GM06990 (cell line): Measurements from ENCODE around the gene DYSF.

ENCODE experiments used
- DNase-seq: peaks from one replicate; pipeline ENCODE4 v3.0.0-alpha.2; 2011; ENCODE audit not compliant: insufficient read length; ENCODE audit errors: extremely low read depth
- H3K27me3 ChIP-seq: replicated peaks from 2 replicates; pipeline ENCODE4 v1.6.0; 2011; ENCODE audit warnings: low read length; ENCODE audit not compliant: control insufficient read depth, insufficient read depth
- H3K36me3 ChIP-seq: 2 replicates; pipeline ENCODE4 v1.5.1; 2011; ENCODE audit warnings: low read length; ENCODE audit not compliant: control insufficient read depth, insufficient read depth
- H3K4me3 ChIP-seq: replicated peaks from 2 replicates; pipeline ENCODE4 v1.5.1; 2011; ENCODE audit warnings: low read depth, mild to moderate bottlenecking, control low read depth, low read length
- CTCF ChIP-seq: IDR thresholded peaks from 2 replicates; pipeline ENCODE4 v1.5.1; 2011; ENCODE audit warnings: low read length, control low read depth, mild to moderate bottlenecking, inconsistent platforms; ENCODE audit not compliant: insufficient read depth, poor library complexity, severe bottlenecking

Gene DYSF

GRCh38 chr2:71554028-71554705 lies 100.8 kb downstream of the DYSF start:
- no peak for DNase-seq
- Histone ChIP-seq H3K36me3 (no peaks in the 10 kb centered on the region), H3K27me3 (no peaks in the 10 kb centered on the region; the same call in none of the 2 replicates), H3K4me3 (no peak overlapping the region)
- no peak for TF ChIP-seq CTCF

DNA sequence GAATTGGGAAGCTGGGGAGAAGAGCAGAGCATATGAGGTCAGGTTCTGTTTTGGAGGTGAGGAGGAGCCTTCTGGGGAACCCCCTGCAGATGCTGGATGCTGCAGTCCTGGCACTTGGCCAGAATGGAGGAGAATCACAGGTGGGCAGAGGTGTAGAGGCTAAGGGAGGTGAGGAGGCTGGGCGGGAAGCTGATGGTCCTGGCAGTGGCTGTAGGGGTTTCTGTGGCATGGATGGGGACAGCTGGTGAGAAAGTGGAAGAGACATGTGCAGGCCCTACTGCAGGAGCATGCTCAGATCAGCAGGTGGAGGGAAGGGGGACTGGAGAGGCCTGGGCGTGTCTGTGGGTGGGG lies 101.3 kb downstream of the DYSF start:
- no peak for TF ChIP-seq CTCF
- no peaks in the 10 kb centered on the region; the same call in none of the 2 replicates for H3K27me3 ChIP-seq
- no peak for DNase-seq
- no peak overlapping the region for H3K4me3 ChIP-seq
- H3K36me3 ChIP-seq, result no peaks in the 10 kb centered on the region

GRCh38 chr2:71555798-71556454 lies 102.6 kb downstream of the DYSF start:
- H3K4me3 ChIP-seq, result no peak overlapping the region
- no peaks in the 10 kb centered on the region for H3K36me3 ChIP-seq
- no peaks in the 10 kb centered on the region; the same call in none of the 2 replicates for H3K27me3 ChIP-seq
- no peak for DNase-seq
- no peak for TF ChIP-seq CTCF

DNA sequence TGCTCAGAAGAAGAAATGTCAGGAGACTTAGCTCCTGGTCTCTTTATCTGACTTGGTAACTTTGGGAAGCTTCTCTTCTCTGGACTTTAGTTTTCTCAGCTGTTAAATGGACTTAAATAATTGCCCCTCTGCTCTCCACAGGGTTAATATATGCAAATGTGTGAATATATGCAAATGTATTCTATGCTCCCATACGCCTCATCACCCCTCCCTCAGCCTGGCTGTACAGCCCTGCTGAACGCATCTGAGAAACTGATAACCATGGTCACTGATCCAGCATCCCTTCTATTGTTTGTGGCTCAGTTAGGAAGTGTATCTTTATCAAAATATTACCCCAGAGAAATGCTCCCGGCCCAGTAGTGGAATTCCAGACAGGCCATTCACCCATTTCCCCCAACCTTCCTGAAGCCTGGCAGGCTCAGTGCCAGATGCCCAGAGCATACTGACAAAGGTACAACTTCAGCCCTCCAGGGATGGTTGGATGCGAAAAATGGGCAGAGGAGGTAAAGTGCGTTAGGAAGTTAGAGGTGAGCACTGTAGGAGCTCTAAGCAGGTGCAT lies 103.4 kb downstream of the DYSF start:
- H3K4me3 ChIP-seq, result no peak overlapping the region
- H3K27me3 ChIP-seq, result no peaks in the 10 kb centered on the region; the same call in none of the 2 replicates
- H3K36me3 ChIP-seq, result no peaks in the 10 kb centered on the region
- TF ChIP-seq CTCF, result no peak
- no peak for DNase-seq

DNA sequence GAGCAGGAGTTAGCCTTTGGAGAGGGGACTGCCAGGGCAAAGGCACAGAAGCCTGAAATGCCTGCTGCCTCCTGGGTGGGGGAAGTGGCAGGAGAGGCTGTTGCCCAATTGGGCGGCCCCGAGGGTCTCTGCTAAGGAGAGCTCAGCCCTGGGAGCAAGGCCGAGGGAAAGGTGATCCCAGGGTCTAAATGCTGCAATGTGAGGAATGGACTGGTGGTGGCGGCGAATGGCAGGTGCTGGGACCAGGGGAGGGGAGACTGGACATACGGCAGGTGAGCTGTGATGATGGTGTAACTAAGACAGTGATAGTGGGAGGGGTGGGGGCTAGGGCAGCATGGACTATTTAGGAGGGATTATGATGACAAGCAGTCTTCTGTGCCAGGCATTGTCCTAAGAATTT lies 104.0 kb downstream of the DYSF start:
- no peak for DNase-seq
- TF ChIP-seq CTCF, result no peak
- H3K27me3 ChIP-seq, result no peaks in the 10 kb centered on the region; the same call in none of the 2 replicates
- no peak overlapping the region for H3K4me3 ChIP-seq
- H3K36me3 ChIP-seq, result no peaks in the 10 kb centered on the region
